D341Med (cell line): ENCODE measurements around the gene CST9L.
"Not testable (repeated sequence)": the region's sequence is repeated elsewhere in the genome, so short reads cannot be mapped to it uniquely, and the experiment has no call there.

Experiments
- DNase-seq: peaks from one replicate; pipeline ENCODE4 v3.0.0; 2012; ENCODE audit warnings: low spot score

The CST9L gene

GRCh38 chr20:23586735-23587525 lies 18.6 kb upstream of the CST9L start:
- DNase-seq = no peak

- DNase-seq = no peak
Observed at GRCh38 chr20:23585808-23586734, 17.8 kb upstream of the CST9L start.

GRCh38 chr20:23585449-23585807 lies 17.1 kb upstream of the CST9L start:
- no peak for DNase-seq

GRCh38 chr20:23584434-23585199 lies 16.3 kb upstream of the CST9L start:
- DNase-seq = no peak

- DNase-seq = no peak
Observed at GRCh38 chr20:23583526-23583925, 15.2 kb upstream of the CST9L start.

GRCh38 chr20:23582293-23582692 lies 14.0 kb upstream of the CST9L start:
- DNase-seq = no peak

- not testable (repeated sequence) for DNase-seq
Observed at GRCh38 chr20:23581833-23582232, 13.5 kb upstream of the CST9L start.

GRCh38 chr20:23574977-23575376 lies 6.7 kb upstream of the CST9L start:
- no peak for DNase-seq

- DNase-seq = no peak
Observed at GRCh38 chr20:23570178-23570760, 2.0 kb upstream of the CST9L start.

- no peak for DNase-seq
Observed at GRCh38 chr20:23569570-23569969, 1.3 kb upstream of the CST9L start.

GRCh38 chr20:23568971-23569330 lies 667 bp upstream of the CST9L start:
- DNase-seq = no peak

GRCh38 chr20:23566199-23566932 lies 1.9 kb downstream of the CST9L start:
- DNase-seq = no peak

- DNase-seq = no peak
Observed at GRCh38 chr20:23565503-23566045, 2.7 kb downstream of the CST9L start.

- no peak for DNase-seq
Observed at GRCh38 chr20:23564927-23565326, 3.4 kb downstream of the CST9L start.

- DNase-seq = no peak
Observed at GRCh38 chr20:23562721-23563342, 5.5 kb downstream of the CST9L start.

GRCh38 chr20:23554401-23554800 lies 13.9 kb downstream of the CST9L start:
- no peak for DNase-seq

GRCh38 chr20:23551786-23552185 lies 16.5 kb downstream of the CST9L start:
- DNase-seq = no peak

- no peak for DNase-seq
Observed at GRCh38 chr20:23551383-23551782, 16.9 kb downstream of the CST9L start.

GRCh38 chr20:23550227-23550626 lies 18.1 kb downstream of the CST9L start:
- no peak for DNase-seq

- DNase-seq = no peak
Observed at GRCh38 chr20:23548408-23548807, 19.9 kb downstream of the CST9L start.

- no peak for DNase-seq
Observed at GRCh38 chr20:23547613-23548012, 20.7 kb downstream of the CST9L start.
